H1 (cell line): ENCODE data around the gene SNAP29. TPM values are rescaled to one million over a fixed set of nuclear protein-coding genes. Genes with fewer than 3 reads are reported as not detected.
"Not testable (repeated sequence)": the region's sequence is repeated elsewhere in the genome, so short reads cannot be mapped to it uniquely, and the experiment has no call there.

Experiments
- CTCF ChIA-PET: fragments of 300-600 bp; sonication (Branson Sonifier 250); formaldehyde crosslinking; loops from one replicate; lab custom pipeline; 2021; ENCODE audit not compliant: partially characterized antibody; lab: Charles Lee
- POLR2A ChIA-PET: fragments of 300-600 bp; sonication (Branson Sonifier 250); formaldehyde crosslinking; loops from one replicate; lab custom pipeline; 2021; ENCODE audit warnings: inconsistent platforms; ENCODE audit not compliant: partially characterized antibody; lab: Charles Lee
- DNase-seq, 2 experiments: peaks; one replicate each; pipeline versions ENCODE4 v3.0.0 to v3.0.0-alpha.2; 2010 to 2022; ENCODE audit warnings: low spot score in 2 of 2, low read depth in 1 of 2, mixed read lengths in 1 of 2
- FAIRE-seq: peaks from 2 replicates; lab custom pipeline; 2011; peaks lifted over from hg19 to GRCh38; lab: Jason Lieb, UNC
- H2AFZ ChIP-seq: 2 replicates; pipeline ENCODE4 v1.8.1; 2012; ENCODE audit warnings: low read length, inconsistent platforms
- H2AK5ac ChIP-seq: 2 replicates; pipeline ENCODE4 v1.6.1; 2013; ENCODE audit warnings: low read depth, low read length
- H2BK120ac ChIP-seq: replicated peaks from 2 replicates; pipeline ENCODE3; 2013; ENCODE audit warnings: low read depth, low read length, inconsistent platforms
- H2BK12ac ChIP-seq: 2 replicates; pipeline ENCODE4 v1.6.1; 2013; ENCODE audit warnings: low read depth, low read length
- H2BK15ac ChIP-seq: 2 replicates; pipeline ENCODE4 v1.6.1; 2013; ENCODE audit warnings: low read length
- H2BK20ac ChIP-seq: 2 replicates; pipeline ENCODE4 v1.6.1; 2013; ENCODE audit warnings: low read length
- H2BK5ac ChIP-seq: 2 replicates; pipeline ENCODE4 v1.6.1; 2013; ENCODE audit warnings: low read depth, low read length
- H3K14ac ChIP-seq: 2 replicates; pipeline ENCODE4 v1.6.1; 2013; ENCODE audit warnings: inconsistent platforms; ENCODE audit not compliant: insufficient read length
- H3K18ac ChIP-seq: 2 replicates; pipeline ENCODE4 v1.6.1; 2013; ENCODE audit warnings: low read length; ENCODE audit errors: extremely low read depth
- H3K23ac ChIP-seq: 2 replicates; pipeline ENCODE4 v1.6.1; 2013; ENCODE audit warnings: inconsistent platforms; ENCODE audit not compliant: insufficient read length
- H3K23me2 ChIP-seq: 2 replicates; pipeline ENCODE4 v1.6.1; 2013; ENCODE audit warnings: low read depth, low read length
- H3K27ac ChIP-seq: 2 replicates; pipeline ENCODE4 v1.6.1; 2011; ENCODE audit warnings: low read depth, low read length, inconsistent platforms
- H3K27me3 ChIP-seq, 4 experiments: replicated peaks in 1 of 4; 1 replicate in 1 of 4; 2 replicates in 3 of 4; pipeline versions ENCODE4 v1.6.1 to v1.8.1; 2011 to 2013; ENCODE audit warnings: low read length in 3 of 4, mild to moderate bottlenecking in 3 of 4, inconsistent platforms in 2 of 4, mixed read lengths in 2 of 4, moderate library complexity in 1 of 4; ENCODE audit not compliant: control insufficient read depth in 3 of 4, insufficient read depth in 3 of 4; ENCODE audit errors: extremely low read depth in 1 of 4
- H3K36me3 ChIP-seq, 4 experiments: 2 replicates each; pipeline versions ENCODE4 v1.6.1 to v1.8.1; 2011 to 2013; ENCODE audit warnings: mild to moderate bottlenecking in 4 of 4, low read length in 3 of 4, moderate library complexity in 2 of 4, control low read depth in 1 of 4, inconsistent platforms in 1 of 4; ENCODE audit not compliant: insufficient read depth in 4 of 4, control insufficient read depth in 2 of 4
- H3K4ac ChIP-seq: replicated peaks from 2 replicates; pipeline ENCODE3; 2013; ENCODE audit warnings: low read length, low read depth, mixed read lengths, inconsistent platforms; ENCODE audit not compliant: insufficient read length
- H3K4me1 ChIP-seq, 4 experiments: replicated peaks in 1 of 4; 1 replicate in 1 of 4; 2 replicates in 3 of 4; pipeline versions ENCODE4 v1.6.1 to v1.8.1; 2011 to 2013; ENCODE audit warnings: low read length in 3 of 4, inconsistent platforms in 2 of 4, mixed read lengths in 1 of 4; ENCODE audit not compliant: insufficient read depth in 4 of 4, control insufficient read depth in 3 of 4
- H3K4me2 ChIP-seq, 2 experiments: 2 replicates each; pipeline versions ENCODE4 v1.6.1 to v1.8.1; 2011 to 2013; ENCODE audit warnings: low read depth in 2 of 2, low read length in 2 of 2, control low read depth in 1 of 2, inconsistent platforms in 1 of 2, mild to moderate bottlenecking in 1 of 2; ENCODE audit not compliant: insufficient read depth in 1 of 2
- H3K4me3 ChIP-seq, 4 experiments: fragments of 200-600, 300-600 bp in 1 of 4; sonication (generic), shearing (Covaris generic), sonication (Bioruptor Twin) in 1 of 4; 2 replicates each; pipeline versions ENCODE4 v1.5.1 to v1.8.1; 2011 to 2016; ENCODE audit warnings: low read length in 4 of 4, low read depth in 3 of 4, control low read depth in 2 of 4, inconsistent platforms in 2 of 4, mild to moderate bottlenecking in 2 of 4, mixed read lengths in 1 of 4, moderate library complexity in 1 of 4; ENCODE audit not compliant: insufficient read depth in 2 of 4; ENCODE audit errors: extremely low read depth in 1 of 4
- H3K56ac ChIP-seq: replicated peaks from 2 replicates; pipeline ENCODE3; 2013; ENCODE audit warnings: low read depth, mild to moderate bottlenecking, mixed read lengths, low read length, inconsistent platforms; ENCODE audit not compliant: insufficient read length
- H3K79me1 ChIP-seq: 2 replicates; pipeline ENCODE4 v1.6.1; 2013; ENCODE audit warnings: low read depth, low read length, control low read depth
- H3K79me2 ChIP-seq, 2 experiments: 2 replicates each; pipeline versions ENCODE4 v1.6.1 to v1.8.1; 2012 to 2013; ENCODE audit warnings: low read length in 2 of 2, mild to moderate bottlenecking in 2 of 2, inconsistent platforms in 1 of 2; ENCODE audit not compliant: insufficient read depth in 2 of 2, control insufficient read depth in 1 of 2
- H3K9ac ChIP-seq, 4 experiments: replicated peaks in 1 of 4; 1 replicate in 1 of 4; 2 replicates in 3 of 4; pipeline versions ENCODE4 v1.6.1 to v1.8.1; 2011 to 2013; ENCODE audit warnings: low read depth in 3 of 4, low read length in 3 of 4, control low read depth in 2 of 4, mild to moderate bottlenecking in 2 of 4, moderate library complexity in 2 of 4, inconsistent platforms in 1 of 4; ENCODE audit errors: extremely low read depth in 1 of 4
- H3K9me3 ChIP-seq, 2 experiments: 2 replicates each; pipeline versions ENCODE4 v1.6.1 to v1.8.1; 2012 to 2013; ENCODE audit warnings: mild to moderate bottlenecking in 2 of 2, moderate library complexity in 2 of 2, control low read depth in 1 of 2, inconsistent platforms in 1 of 2, low read depth in 1 of 2, low read length in 1 of 2, mixed read lengths in 1 of 2; ENCODE audit not compliant: insufficient read depth in 2 of 2
- H4K20me1 ChIP-seq, 2 experiments: replicated peaks in 1 of 2; 2 replicates each; pipeline versions ENCODE3 to v1.8.1; 2011 to 2013; ENCODE audit warnings: inconsistent platforms in 2 of 2, low read length in 2 of 2, mild to moderate bottlenecking in 1 of 2; ENCODE audit not compliant: insufficient read depth in 2 of 2, control insufficient read depth in 1 of 2
- H4K5ac ChIP-seq: 2 replicates; pipeline ENCODE4 v1.6.1; 2013; ENCODE audit warnings: low read length, low read depth, mixed read lengths, inconsistent platforms; ENCODE audit not compliant: insufficient read length
- H4K8ac ChIP-seq: 2 replicates; pipeline ENCODE4 v1.8.0; 2013; ENCODE audit warnings: mild to moderate bottlenecking, moderate library complexity, low read length, inconsistent platforms; ENCODE audit not compliant: insufficient read depth; ENCODE audit errors: extremely low read depth
- H4K91ac ChIP-seq: replicated peaks from 2 replicates; pipeline ENCODE3; 2013; ENCODE audit warnings: low read length, mixed read lengths, inconsistent platforms; ENCODE audit not compliant: insufficient read length
- WGBS, 2 experiments: shearing (Covaris generic) in 1 of 2; methylation state at CpG; one replicate each; pipeline versions ENCODE4 v1.1.6 to v1.1.7; 2013 to 2015; ENCODE audit warnings: low lambda C conversion rate in 2 of 2, mixed read lengths in 2 of 2, inconsistent platforms in 1 of 2, low coverage in 1 of 2, missing lambda C conversion rate in 1 of 2; ENCODE audit not compliant: insufficient replicate concordance in 2 of 2, insufficient coverage in 1 of 2, insufficient read length in 1 of 2; ENCODE audit errors: extremely low coverage in 1 of 2, missing lambda C conversion rate in 1 of 2; 5-methylcytosine and 5-hydroxymethylcytosine counted together
- polyA plus RNA-seq, 7 experiments: library from polyadenylated mRNA; depleted of rRNA in 3 of 7; stranded (reverse) in 5 of 7; unstranded in 2 of 7; fragments of >200 nt in 5 of 7; fragments of 200-250 nt in 2 of 7; gene quantifications; 1 replicate in 5 of 7; 2 replicates in 1 of 7; 4 replicates in 1 of 7; pipeline versions ENCODE4 v1.2.1 to v1.2.3, GENCODE V29; 2011 to 2013; ENCODE audit warnings: missing spikeins in 2 of 7, mixed read lengths in 2 of 7
- total RNA-seq: library from RNA; stranded (reverse); fragmentation: NEBNext Ultra II Directional; extraction: Animal tissue kit (Norgen Biotek cat#: 25700); gene quantifications from 2 replicates; pipeline ENCODE4 v1.2.1, GENCODE V29; 2021

Gene SNAP29
- total and polyA plus RNA-seq, 2 of the 8 experiments (the other 6 are each of a cell fraction or from before 2014, with no cell fraction given) = 11.8 to 15.0 TPM

GRCh38 chr22:20821717-20822239 lies 37.0 kb upstream of the SNAP29 start:
- H2BK120ac ChIP-seq, H2BK20ac ChIP-seq, H3K9ac ChIP-seq, POLR2A ChIA-PET, H2BK15ac ChIP-seq, H3K14ac ChIP-seq, H2AK5ac ChIP-seq, H4K91ac ChIP-seq, H3K27me3 ChIP-seq, H3K4me1 ChIP-seq, H4K8ac ChIP-seq, H2BK12ac ChIP-seq, H3K9me3 ChIP-seq, H3K56ac ChIP-seq, DNase-seq, H3K4me3 ChIP-seq, H3K4ac ChIP-seq, FAIRE-seq, H4K5ac ChIP-seq, H3K23ac ChIP-seq, H2AFZ ChIP-seq, H3K23me2 ChIP-seq, H3K79me2 ChIP-seq, H4K20me1 ChIP-seq, H3K79me1 ChIP-seq, H2BK5ac ChIP-seq, H3K36me3 ChIP-seq, H3K18ac ChIP-seq, H3K4me2 ChIP-seq, H3K27ac ChIP-seq: not testable (repeated sequence)
- CTCF ChIA-PET = interaction anchor here (0.6 kb wide), 1 partner anchor 1091 kb away, joined by 3 read pairs; no protein-coding TSS in a partner anchor
- WGBS, 2 experiments = 91% methylated on average over 8 of the region's 8 CpGs; no CpG with 5 or more reads in 1 of the 2 experiments
